Naive B cell (primary cell): ENCODE measurements around the gene STOX2. TPM values are rescaled to one million over a fixed set of nuclear protein-coding genes. Genes with fewer than 3 reads are reported as not detected.
A peak's percentile ranks its signal among the peaks of the same experiment; 100 is the strongest.
"Not testable (repeated sequence)": the region's sequence is repeated elsewhere in the genome, so short reads cannot be mapped to it uniquely, and the experiment has no call there.

Source experiments
- ATAC-seq, 2 donors: fragments of 150-1000 bp; cut with Tn5 transposase; 2 replicates each; pipeline ENCODE4 v1.10.0; 2021; ENCODE audit warnings: low read depth in 2 of 2, mild to moderate bottlenecking in 2 of 2, moderate library complexity in 2 of 2
- DNase-seq: peaks from one replicate; pipeline ENCODE4 v3.0.0; 2022
- H3K27ac Mint-ChIP-seq, 6 donors: one replicate each; pipeline ENCODE4 v1.8.0; 2020 to 2022; ENCODE audit warnings: mild to moderate bottlenecking in 6 of 6, mixed read lengths in 6 of 6, moderate library complexity in 5 of 6, inconsistent platforms in 2 of 6
- H3K27me3 Mint-ChIP-seq, 3 donors: one replicate each; pipeline ENCODE4 v1.8.0; 2021 to 2022; ENCODE audit warnings: mixed read lengths in 3 of 3, mild to moderate bottlenecking in 1 of 3
- H3K36me3 Mint-ChIP-seq, 2 donors: one replicate each; pipeline ENCODE4 v1.8.0; 2020 to 2022; ENCODE audit warnings: mixed read lengths in 2 of 2, inconsistent platforms in 1 of 2, mild to moderate bottlenecking in 1 of 2
- H3K4me1 Mint-ChIP-seq, 3 donors: one replicate each; pipeline ENCODE4 v1.8.0; 2020 to 2022; ENCODE audit warnings: mixed read lengths in 3 of 3, inconsistent platforms in 1 of 3, mild to moderate bottlenecking in 1 of 3, moderate library complexity in 1 of 3
- H3K4me3 Mint-ChIP-seq, 8 donors: one replicate each; pipeline ENCODE4 v1.8.0; 2020 to 2022; ENCODE audit warnings: mild to moderate bottlenecking in 8 of 8, mixed read lengths in 8 of 8, moderate library complexity in 8 of 8, inconsistent platforms in 2 of 8
- H3K9me3 Mint-ChIP-seq, 7 donors: one replicate each; pipeline ENCODE4 v1.8.0; 2020 to 2022; ENCODE audit warnings: mixed read lengths in 7 of 7, mild to moderate bottlenecking in 5 of 7, inconsistent platforms in 2 of 7, moderate library complexity in 1 of 7
- polyA plus RNA-seq, 6 donors: library from polyadenylated mRNA; unstranded; fragments of 300-500 nt; fragmentation: Illumina TruSeq; gene quantifications; one replicate each; pipeline ENCODE4 v1.2.3, GENCODE V29; 2021; ENCODE audit warnings: low read depth in 6 of 6

STOX2 gene
- polyA plus RNA-seq, 6 donors from 2014 or later, result not detected

DNA sequence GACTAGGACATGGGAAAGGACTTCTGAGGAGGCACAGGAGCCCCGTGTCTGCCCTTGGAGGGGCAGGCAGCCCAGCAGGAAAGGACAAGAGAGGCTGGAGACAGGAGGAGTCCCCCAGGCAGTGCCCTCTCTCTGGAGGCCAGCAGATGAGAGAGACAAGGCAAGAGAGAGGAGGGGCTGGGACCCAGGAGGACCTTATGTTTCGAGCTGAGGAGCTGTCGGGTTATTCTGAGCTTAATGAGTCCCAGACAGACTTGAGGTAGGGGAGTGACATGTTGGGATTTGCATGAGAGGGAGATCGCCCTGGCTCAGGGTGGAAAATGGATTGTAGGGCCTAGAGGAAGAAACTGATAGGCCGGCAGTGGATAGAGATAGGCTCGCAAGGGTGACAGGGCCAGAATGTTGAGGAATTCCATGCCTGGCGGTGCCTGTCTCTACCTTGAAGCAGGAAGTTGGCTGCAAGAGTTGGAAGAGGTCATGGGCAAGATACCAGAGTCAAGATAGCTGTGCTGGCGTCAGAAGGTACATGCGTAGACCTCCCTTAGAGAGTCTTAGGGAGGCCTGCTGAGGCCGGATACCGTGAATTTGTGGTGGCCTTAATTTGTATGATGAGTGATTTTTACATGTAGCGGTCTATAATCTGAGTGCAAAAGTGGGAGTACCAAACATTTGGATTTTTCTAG, 19.4 kb downstream of the STOX2 start:
- no peak for DNase-seq
- Mint-ChIP-seq H3K4me1 (no peaks in the 10 kb centered on the region), H3K27me3 (peaks cover 0 to 12% (median 0%) of the 10 kb centered on the region in 3 donors), H3K9me3 (peaks cover 0 to 13% (median 3%) of the 10 kb centered on the region in 7 donors), H3K4me3 (no peak overlapping the region), H3K36me3 (no peaks in the 10 kb centered on the region), H3K27ac (no peak overlapping the region)
- ATAC-seq, result no peak

DNA sequence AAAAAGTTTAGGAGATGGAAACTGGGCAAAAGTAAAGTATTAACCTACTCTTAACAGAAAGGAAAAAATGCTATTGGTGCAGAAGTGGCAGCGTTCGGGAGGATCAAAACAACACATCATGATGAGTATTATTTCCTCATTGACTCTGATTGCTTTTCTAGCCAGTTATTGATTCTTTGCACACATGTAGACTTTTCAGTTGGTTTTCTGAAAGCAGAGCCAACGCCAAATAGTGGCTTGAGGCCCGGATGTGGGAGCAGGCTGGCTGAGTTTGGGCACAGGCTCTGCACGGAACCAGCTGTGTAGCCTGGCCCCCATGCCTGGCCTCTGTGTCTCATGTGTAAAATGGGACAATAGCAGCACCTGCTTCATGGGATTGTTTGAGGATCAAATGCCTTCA, 21.8 kb downstream of the STOX2 start:
- Mint-ChIP-seq H3K27ac (no peak overlapping the region), H3K27me3 (peaks cover 0 to 23% (median 6%) of the 10 kb centered on the region in 3 donors), H3K9me3 (peaks cover 0 to 13% (median 3%) of the 10 kb centered on the region in 7 donors), H3K4me3 (no peak overlapping the region), H3K36me3 (no peaks in the 10 kb centered on the region), H3K4me1 (no peaks in the 10 kb centered on the region)
- no peak for DNase-seq
- ATAC-seq, result no peak

DNA sequence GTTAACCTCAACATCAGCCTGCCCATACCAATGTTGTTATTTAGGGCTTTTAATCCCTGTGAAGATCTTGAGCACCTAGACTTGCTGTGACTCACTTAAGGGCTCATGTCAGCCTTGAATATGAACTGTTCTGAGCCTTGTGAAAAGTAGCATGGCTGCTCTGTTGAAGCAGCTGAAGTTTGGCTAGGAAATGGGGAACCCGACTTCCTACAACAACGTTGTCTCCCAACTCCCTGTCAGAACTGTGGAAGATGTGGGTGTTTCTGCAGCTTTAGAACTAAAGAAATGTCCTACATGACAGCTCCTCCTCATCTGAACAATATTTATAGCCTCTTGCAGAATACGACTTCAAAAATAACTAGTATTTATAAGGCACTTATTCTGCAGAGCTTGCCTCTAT, 27.5 kb downstream of the STOX2 start:
- no peak overlapping the region for H3K27ac Mint-ChIP-seq
- no peak overlapping the region for H3K4me3 Mint-ChIP-seq
- DNase-seq, result no peak
- ATAC-seq, result no peak
- no peaks in the 10 kb centered on the region for H3K36me3 Mint-ChIP-seq
- H3K4me1 Mint-ChIP-seq, result no peaks in the 10 kb centered on the region
- H3K9me3 Mint-ChIP-seq, result no peaks in the 10 kb centered on the region
- H3K27me3 Mint-ChIP-seq, result peaks cover 0 to 17% (median 8%) of the 10 kb centered on the region in 3 donors

- Mint-ChIP-seq H3K4me3 (peak overlapping the region in 1 of 8 donors; percentile 30), H3K4me1 (no peaks in the 10 kb centered on the region), H3K9me3 (no peaks in the 10 kb centered on the region), H3K27me3 (peaks cover 0 to 10% (median 8%) of the 10 kb centered on the region in 3 donors), H3K27ac (no peak overlapping the region), H3K36me3 (no peaks in the 10 kb centered on the region)
- ATAC-seq (no peak), DNase-seq (no peak)
Observed at GRCh38 chr4:183934761-183935160, 29.7 kb downstream of the STOX2 start.

DNA sequence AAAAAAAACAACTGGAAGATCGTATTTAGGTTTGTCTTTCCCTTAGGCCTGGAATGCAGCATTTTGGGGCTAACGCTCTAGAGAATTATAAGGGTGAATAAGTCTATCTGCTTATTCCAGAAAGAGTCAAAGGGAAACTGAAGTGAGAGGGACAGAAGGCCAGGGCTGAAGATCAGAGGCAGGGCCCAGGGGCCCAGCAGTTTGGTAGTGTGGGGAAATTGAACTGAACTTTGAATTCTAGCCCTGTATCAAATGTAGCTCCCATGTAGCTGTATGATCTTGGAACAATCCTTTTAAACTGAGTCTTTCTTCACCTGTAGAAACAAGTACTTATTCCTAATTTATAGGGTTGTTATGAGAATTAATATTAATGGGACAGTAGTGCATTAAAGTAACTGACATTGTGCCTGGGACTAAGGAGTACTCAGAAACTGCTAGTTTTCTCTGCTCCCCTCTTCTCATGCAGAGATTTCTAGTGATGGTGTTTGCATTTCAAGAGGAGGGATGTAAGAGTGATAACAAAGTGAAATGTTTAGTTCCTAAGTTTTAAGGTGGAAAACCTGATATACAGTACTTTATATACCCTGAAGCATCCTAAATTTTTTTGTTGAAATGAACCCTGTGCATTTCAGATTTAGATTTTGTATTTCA, 30.4 kb downstream of the STOX2 start:
- no peak overlapping the region for H3K4me3 Mint-ChIP-seq
- H3K27ac Mint-ChIP-seq, result no peak overlapping the region
- ATAC-seq (no peak), DNase-seq (no peak)
- H3K4me1 Mint-ChIP-seq, result no peaks in the 10 kb centered on the region
- H3K36me3 Mint-ChIP-seq, result no peaks in the 10 kb centered on the region
- no peaks in the 10 kb centered on the region for H3K9me3 Mint-ChIP-seq
- peaks cover 0 to 9% (median 8%) of the 10 kb centered on the region in 3 donors for H3K27me3 Mint-ChIP-seq

GRCh38 chr4:183936047-183936446, 30.9 kb downstream of the STOX2 start:
- H3K36me3 Mint-ChIP-seq, result no peaks in the 10 kb centered on the region
- H3K27me3 Mint-ChIP-seq, result peaks cover 0 to 9% (median 8%) of the 10 kb centered on the region in 3 donors
- no peak overlapping the region for H3K27ac Mint-ChIP-seq
- ATAC-seq (no peak), DNase-seq (no peak)
- H3K4me3 Mint-ChIP-seq, result no peak overlapping the region
- no peaks in the 10 kb centered on the region for H3K4me1 Mint-ChIP-seq
- no peaks in the 10 kb centered on the region for H3K9me3 Mint-ChIP-seq

GRCh38 chr4:183936574-183937345, 31.7 kb downstream of the STOX2 start:
- no peaks in the 10 kb centered on the region for H3K36me3 Mint-ChIP-seq
- peaks cover 0 to 3% (median 3%) of the 10 kb centered on the region in 3 donors for H3K27me3 Mint-ChIP-seq
- no peak for DNase-seq
- H3K27ac Mint-ChIP-seq, result no peak overlapping the region
- no peaks in the 10 kb centered on the region for H3K4me1 Mint-ChIP-seq
- no peak overlapping the region for H3K4me3 Mint-ChIP-seq
- ATAC-seq, result no peak
- H3K9me3 Mint-ChIP-seq, result no peaks in the 10 kb centered on the region

- no peak for ATAC-seq
- no peak overlapping the region for H3K4me3 Mint-ChIP-seq
- H3K27ac Mint-ChIP-seq, result peak overlapping the region in 1 of 6 donors; percentile 53
- no peaks in the 10 kb centered on the region for H3K36me3 Mint-ChIP-seq
- no peaks in the 10 kb centered on the region for H3K9me3 Mint-ChIP-seq
- no peaks in the 10 kb centered on the region for H3K4me1 Mint-ChIP-seq
- DNase-seq, result no peak
- peaks cover 0 to 4% (median 0%) of the 10 kb centered on the region in 3 donors for H3K27me3 Mint-ChIP-seq
Observed at GRCh38 chr4:183940864-183941263, 35.8 kb downstream of the STOX2 start.

GRCh38 chr4:183941964-183942363, 36.9 kb downstream of the STOX2 start:
- no peak for DNase-seq
- Mint-ChIP-seq H3K9me3 (no peaks in the 10 kb centered on the region), H3K4me3 (no peak overlapping the region), H3K27ac (no peak overlapping the region), H3K4me1 (no peaks in the 10 kb centered on the region), H3K27me3 (peaks cover 0 to 4% (median 0%) of the 10 kb centered on the region in 3 donors), H3K36me3 (no peaks in the 10 kb centered on the region)
- ATAC-seq, result no peak

GRCh38 chr4:183945741-183946140, 40.6 kb downstream of the STOX2 start:
- no peak overlapping the region for H3K27ac Mint-ChIP-seq
- H3K27me3 Mint-ChIP-seq, result peaks cover 9 to 16% (median 13%) of the 10 kb centered on the region in 3 donors
- no peaks in the 10 kb centered on the region for H3K36me3 Mint-ChIP-seq
- H3K4me1 Mint-ChIP-seq, result no peaks in the 10 kb centered on the region
- H3K9me3 Mint-ChIP-seq, result peaks cover 0 to 5% (median 0%) of the 10 kb centered on the region in 7 donors
- ATAC-seq (no peak), DNase-seq (no peak)
- no peak overlapping the region for H3K4me3 Mint-ChIP-seq

- ATAC-seq (no peak), DNase-seq (no peak)
- no peaks in the 10 kb centered on the region for H3K4me1 Mint-ChIP-seq
- H3K4me3 Mint-ChIP-seq, result no peak overlapping the region
- H3K36me3 Mint-ChIP-seq, result peaks cover 0 to 3% of the 10 kb centered on the region in 2 donors
- H3K27me3 Mint-ChIP-seq, result peaks cover 13 to 14% (median 14%) of the 10 kb centered on the region in 3 donors
- H3K9me3 Mint-ChIP-seq, result peaks cover 0 to 7% (median 0%) of the 10 kb centered on the region in 7 donors
- peak overlapping the region in 3 of 6 donors; percentile 45 to 70 (median 48) for H3K27ac Mint-ChIP-seq
Observed at GRCh38 chr4:183950536-183950935, 45.4 kb downstream of the STOX2 start.

GRCh38 chr4:183952652-183953051, 47.5 kb downstream of the STOX2 start:
- not testable (repeated sequence) for H3K4me1 Mint-ChIP-seq, DNase-seq, ATAC-seq, H3K4me3 Mint-ChIP-seq, H3K9me3 Mint-ChIP-seq, H3K36me3 Mint-ChIP-seq
- peaks cover 13 to 14% (median 14%) of the 10 kb centered on the region in 3 donors for H3K27me3 Mint-ChIP-seq
- H3K27ac Mint-ChIP-seq, result peak overlapping the region in 1 of 6 donors; percentile 75

DNA sequence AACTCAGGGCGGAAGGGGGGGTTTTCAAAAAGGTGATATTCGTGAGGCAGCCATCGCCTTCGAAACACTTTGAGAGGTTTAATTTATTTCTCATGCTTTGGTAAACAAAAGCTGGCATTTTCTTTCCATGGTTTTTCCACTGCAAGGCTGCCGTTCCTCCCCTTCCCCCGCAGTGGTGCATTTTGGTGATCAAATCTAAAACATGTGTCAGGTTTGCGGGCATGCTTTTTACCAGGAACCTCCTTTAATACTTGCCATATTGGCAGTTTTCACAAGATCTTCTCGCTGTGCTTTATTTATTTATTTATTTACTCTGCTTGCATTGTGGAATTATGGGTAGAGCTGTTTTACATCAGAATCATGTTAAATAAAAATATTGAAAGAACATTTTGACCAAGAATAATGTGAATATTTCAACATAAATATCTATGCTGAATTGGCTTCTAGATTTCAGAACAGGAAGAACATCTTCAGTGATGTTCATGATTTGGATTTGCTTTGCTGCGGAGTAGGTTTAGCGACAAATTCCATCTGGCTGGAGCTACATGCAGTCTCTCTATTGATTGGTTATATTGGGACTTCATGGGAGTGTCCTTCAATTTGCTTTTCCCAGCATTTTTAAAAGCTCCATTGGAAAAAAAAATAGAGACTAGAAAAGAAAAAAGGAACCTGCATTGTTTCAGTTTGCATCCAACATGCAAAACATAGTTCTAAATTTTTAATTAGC, 54.4 kb downstream of the STOX2 start:
- Mint-ChIP-seq H3K36me3 (no peaks in the 10 kb centered on the region), H3K9me3 (peaks cover 0 to 2% (median 0%) of the 10 kb centered on the region in 7 donors), H3K4me3 (no peak overlapping the region), H3K27me3 (peaks cover 0 to 7% (median 0%) of the 10 kb centered on the region in 3 donors), H3K4me1 (no peaks in the 10 kb centered on the region), H3K27ac (no peak overlapping the region)
- DNase-seq, result no peak
- ATAC-seq, result no peak
